B cell (primary cell): ENCODE results near the gene ADAMTSL4. TPM values are rescaled to one million over a fixed set of nuclear protein-coding genes. Genes with fewer than 3 reads are reported as not detected.
"Not testable (repeated sequence)": the region's sequence is repeated elsewhere in the genome, so short reads cannot be mapped to it uniquely, and the experiment has no call there.

Experiments used
- ATAC-seq: fragments of 200-7000 bp; cut with Tn5 transposase; one replicate; pipeline ENCODE4 v1.10.0; 2021; ENCODE audit warnings: low read depth, mild to moderate bottlenecking, moderate number of reproducible peaks, moderate library complexity
- CTCF ChIA-PET: fragments of 350-600 bp; sonication (Branson Sonifier 250); formaldehyde crosslinking; loops from one replicate; lab custom pipeline; 2021; ENCODE audit warnings: antibody characterized with exemption, inconsistent platforms; lab: Charles Lee
- POLR2A ChIA-PET: fragments of 350-600 bp; sonication (Branson Sonifier 250); formaldehyde crosslinking; loops from one replicate; lab custom pipeline; 2021; ENCODE audit warnings: antibody characterized with exemption; lab: Charles Lee
- DNase-seq: peaks from one replicate; pipeline ENCODE4 v3.0.0; 2013
- H2AFZ ChIP-seq: 2 replicates; pipeline ENCODE4 v1.6.1; 2012; ENCODE audit warnings: mild to moderate bottlenecking, low read depth, low read length; ENCODE audit not compliant: insufficient read depth, poor library complexity, severe bottlenecking
- H3K27ac ChIP-seq, 2 donors: 1 replicate in 1 of 2; 2 replicates in 1 of 2; pipeline ENCODE4 v1.5.1; 2012 to 2013; ENCODE audit warnings: low read length in 2 of 2, mild to moderate bottlenecking in 2 of 2, moderate library complexity in 1 of 2
- H3K27me3 ChIP-seq, 4 experiments: fragments of 200-600 bp in 1 of 4; sonication (generic) in 1 of 4; replicated peaks in 1 of 4; 1 replicate in 2 of 4; 2 replicates in 2 of 4; pipeline versions ENCODE4 v1.6.1 to v1.7.0; 2013 to 2016; ENCODE audit warnings: low read length in 3 of 4, mild to moderate bottlenecking in 2 of 4, mixed read lengths in 1 of 4, moderate library complexity in 1 of 4; ENCODE audit not compliant: insufficient read depth in 4 of 4, control insufficient read depth in 3 of 4; ENCODE audit errors: control extremely low read depth in 1 of 4
- H3K36me3 ChIP-seq, 2 experiments: replicated peaks in 1 of 2; 1 replicate in 1 of 2; 2 replicates in 1 of 2; pipeline versions ENCODE4 v1.6.1 to v1.7.1; 2013; ENCODE audit warnings: low read length in 1 of 2; ENCODE audit not compliant: insufficient read depth in 2 of 2, control insufficient read depth in 1 of 2; ENCODE audit errors: control extremely low read depth in 1 of 2, extremely low read depth in 1 of 2
- H3K4me1 ChIP-seq, 2 donors: fragments of 200-600 bp in 1 of 2; sonication (generic) in 1 of 2; 1 replicate in 1 of 2; 2 replicates in 1 of 2; pipeline versions ENCODE4 v1.5.1 to v1.6.1; 2013 to 2017; ENCODE audit warnings: low read length in 2 of 2; ENCODE audit not compliant: control insufficient read depth in 2 of 2, insufficient read depth in 2 of 2
- H3K4me2 ChIP-seq: replicated peaks from 2 replicates; pipeline ENCODE3; 2012; ENCODE audit warnings: mild to moderate bottlenecking, low read depth, low read length; ENCODE audit not compliant: poor library complexity, severe bottlenecking
- H3K4me3 ChIP-seq, 5 experiments: fragments of 200-600 bp in 1 of 5; sonication (generic) in 1 of 5; 1 replicate in 3 of 5; 2 replicates in 2 of 5; pipeline versions ENCODE4 v1.5.1 to v1.7.0; 2011 to 2016; ENCODE audit warnings: low read length in 4 of 5, mild to moderate bottlenecking in 4 of 5, low read depth in 2 of 5, control low read depth in 1 of 5, moderate library complexity in 1 of 5; ENCODE audit not compliant: insufficient read depth in 1 of 5; ENCODE audit errors: control extremely low read depth in 1 of 5, extremely low read depth in 1 of 5
- H3K79me2 ChIP-seq: fragments of 200-600 bp; sonication (generic); one replicate; pipeline ENCODE4 v1.6.0; 2016; ENCODE audit warnings: low read length; ENCODE audit not compliant: control insufficient read depth, insufficient read depth
- H3K9ac ChIP-seq: fragments of 200-600 bp; sonication (generic); 2 replicates; pipeline ENCODE4 v1.6.1; 2017; ENCODE audit warnings: mild to moderate bottlenecking, low read length, moderate library complexity
- H3K9me3 ChIP-seq, 3 donors: one replicate each; pipeline versions ENCODE4 v1.6.1 to v1.7.1; 2013; ENCODE audit warnings: low read length in 2 of 3; ENCODE audit not compliant: control insufficient read depth in 2 of 3, insufficient read depth in 1 of 3; ENCODE audit errors: control extremely low read depth in 1 of 3
- H4K20me1 ChIP-seq: 2 replicates; pipeline ENCODE4 v1.6.0; 2012; ENCODE audit warnings: mild to moderate bottlenecking, low read length; ENCODE audit not compliant: insufficient read depth, control insufficient read depth, poor library complexity, severe bottlenecking
- H3K27ac Mint-ChIP-seq: one replicate; pipeline ENCODE4 v1.8.0; 2021; ENCODE audit warnings: mixed read lengths
- H3K27me3 Mint-ChIP-seq: one replicate; pipeline ENCODE4 v1.8.0; 2021; ENCODE audit warnings: mixed read lengths
- H3K4me1 Mint-ChIP-seq: one replicate; pipeline ENCODE4 v1.8.0; 2021; ENCODE audit warnings: mixed read lengths
- H3K4me3 Mint-ChIP-seq: one replicate; pipeline ENCODE4 v1.8.0; 2021; ENCODE audit warnings: mixed read lengths
- H3K9me3 Mint-ChIP-seq: one replicate; pipeline ENCODE4 v1.8.0; 2022; ENCODE audit warnings: mixed read lengths; ENCODE audit not compliant: insufficient read depth
- CTCF ChIP-seq: fragments of 200-600 bp; IDR thresholded peaks from one replicate; pipeline ENCODE4 v1.8.0; 2022; ENCODE audit warnings: antibody characterized with exemption, mild to moderate bottlenecking
- EZH2 ChIP-seq: IDR thresholded peaks from 2 replicates; pipeline ENCODE4 v1.6.1; 2012; ENCODE audit warnings: borderline replicate concordance, low read depth, mild to moderate bottlenecking, moderate library complexity, low read length; ENCODE audit not compliant: insufficient read depth, poor library complexity, severe bottlenecking
- WGBS: methylation state at CpG from one replicate; pipeline ENCODE4 v1.1.5; 2013; ENCODE audit warnings: missing lambda C conversion rate; ENCODE audit not compliant: insufficient coverage; 5-methylcytosine and 5-hydroxymethylcytosine counted together
- intact Hi-C: fragments of 100-400 bp; cut with micrococcal nuclease; formaldehyde crosslinking; loops from one replicate; pipeline ENCODE4 v1.10.0; 2022
- polyA plus RNA-seq: library from polyadenylated mRNA; depleted of rRNA; stranded (reverse); fragments of >200 nt; gene quantifications from 2 replicates; pipeline ENCODE4 v1.2.3, GENCODE V29; 2012
- total RNA-seq, 2 donors: library from RNA; stranded (reverse); fragments of 120-200 nt in 1 of 2; gene quantifications; 1 replicate in 1 of 2; 2 replicates in 1 of 2; pipeline versions ENCODE4 v1.2.3 to v1.2.4, GENCODE V29; 2013 to 2022

Gene ADAMTSL4
- total and polyA plus RNA-seq, 2 donors (not counting 1 experiment from before 2014, with no cell fraction given), result 0.70 TPM; not detected in 1

GRCh38 chr1:150601540-150601939, 52.3 kb downstream of the ADAMTSL4 start:
- H3K27ac ChIP-seq, result no peak overlapping the region
- intact Hi-C loops, result no loop called here
- Mint-ChIP-seq H3K27ac (no peak overlapping the region), H3K27me3 (no peaks in the 10 kb centered on the region), H3K9me3 (no peaks in the 10 kb centered on the region), H3K4me1 (no peaks in the 10 kb centered on the region), H3K4me3 (no peak overlapping the region)
- no peak overlapping the region for H2AFZ ChIP-seq
- no peak overlapping the region for H3K4me2 ChIP-seq
- H3K4me3 ChIP-seq, result no peak overlapping the region
- peaks cover 4% of the 10 kb centered on the region for H3K79me2 ChIP-seq
- ATAC-seq, result no peak
- no peaks in the 10 kb centered on the region for H3K9me3 ChIP-seq
- H3K27me3 ChIP-seq, result no peaks in the 10 kb centered on the region
- ChIA-PET CTCF (interaction anchor here (2.8 kb wide), 1 partner anchor 41 kb away, joined by 17 read pairs; no protein-coding TSS in a partner anchor), POLR2A (interaction anchor here (0.7 kb wide), 1 partner anchor 37 kb away, joined by 6 read pairs; no protein-coding TSS in a partner anchor)
- TF ChIP-seq CTCF (no peak), EZH2 (no peak)
- H3K9ac ChIP-seq, result no peak overlapping the region
- H3K36me3 ChIP-seq, result peaks cover 0 to 7% of the 10 kb centered on the region in 2 experiments
- no peaks in the 10 kb centered on the region for H4K20me1 ChIP-seq
- no peak for DNase-seq
- no peaks in the 10 kb centered on the region for H3K4me1 ChIP-seq

- H3K4me2 ChIP-seq, H3K36me3 ChIP-seq, H3K79me2 ChIP-seq, H3K4me1 ChIP-seq, H3K27ac ChIP-seq, H3K27me3 Mint-ChIP-seq, H3K27ac Mint-ChIP-seq, H4K20me1 ChIP-seq, H3K4me3 ChIP-seq, H3K9me3 Mint-ChIP-seq, H3K27me3 ChIP-seq, ATAC-seq, H2AFZ ChIP-seq, intact Hi-C loops, DNase-seq, H3K4me1 Mint-ChIP-seq, H3K9ac ChIP-seq, H3K4me3 Mint-ChIP-seq, H3K9me3 ChIP-seq: not testable (repeated sequence)
- WGBS, result no CpG with 5 or more reads among the region's 12 CpGs
- ChIA-PET POLR2A (interaction anchor here (0.6 kb wide), 1 partner anchor 12 kb away, joined by 4 read pairs; no protein-coding TSS in a partner anchor), CTCF (interaction anchor here (1.1 to 2.8 kb wide), 2 partner anchors 42 to 324 kb away, joined by 3 to 17 read pairs; no protein-coding TSS in a partner anchor)
Measured at GRCh38 chr1:150602372-150602771, 53.2 kb downstream of the ADAMTSL4 start.
